ENCODE results near the gene AMOTL2.

Gene AMOTL2

GRCh38 chr3:134367869-134368750 is 6.1 kb downstream of the AMOTL2 start:
- H3K9me3 ChIP-seq: no peaks in the 10 kb centered on the region
- no peak overlapping the region for H3K4me3 ChIP-seq (ENCODE audit: low read depth in 1 of 2, low read length in 1 of 2)
- H3K4me1 ChIP-seq (ENCODE audit: control insufficient read depth in 1 of 2, insufficient read depth in 1 of 2, low read depth in 1 of 2, low read length in 1 of 2): peaks cover 5 to 16% of the 10 kb centered on the region in 2 experiments
- no peaks in the 10 kb centered on the region for H3K36me3 ChIP-seq
- H3K27ac ChIP-seq: no peak overlapping the region
- H3K27me3 ChIP-seq: peaks cover 60% of the 10 kb centered on the region
- TF ChIP-seq, protein P1, sequence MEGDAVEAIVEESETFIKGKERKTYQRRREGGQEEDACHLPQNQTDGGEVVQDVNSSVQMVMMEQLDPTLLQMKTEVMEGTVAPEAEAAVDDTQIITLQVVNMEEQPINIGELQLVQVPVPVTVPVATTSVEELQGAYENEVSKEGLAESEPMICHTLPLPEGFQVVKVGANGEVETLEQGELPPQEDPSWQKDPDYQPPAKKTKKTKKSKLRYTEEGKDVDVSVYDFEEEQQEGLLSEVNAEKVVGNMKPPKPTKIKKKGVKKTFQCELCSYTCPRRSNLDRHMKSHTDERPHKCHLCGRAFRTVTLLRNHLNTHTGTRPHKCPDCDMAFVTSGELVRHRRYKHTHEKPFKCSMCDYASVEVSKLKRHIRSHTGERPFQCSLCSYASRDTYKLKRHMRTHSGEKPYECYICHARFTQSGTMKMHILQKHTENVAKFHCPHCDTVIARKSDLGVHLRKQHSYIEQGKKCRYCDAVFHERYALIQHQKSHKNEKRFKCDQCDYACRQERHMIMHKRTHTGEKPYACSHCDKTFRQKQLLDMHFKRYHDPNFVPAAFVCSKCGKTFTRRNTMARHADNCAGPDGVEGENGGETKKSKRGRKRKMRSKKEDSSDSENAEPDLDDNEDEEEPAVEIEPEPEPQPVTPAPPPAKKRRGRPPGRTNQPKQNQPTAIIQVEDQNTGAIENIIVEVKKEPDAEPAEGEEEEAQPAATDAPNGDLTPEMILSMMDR (IDR thresholded peaks at IDR 0.05): no peak

GRCh38 chr3:134366928-134367811 is 7.1 kb downstream of the AMOTL2 start:
- H3K27me3 ChIP-seq: peaks cover 59% of the 10 kb centered on the region
- no peaks in the 10 kb centered on the region for H3K36me3 ChIP-seq
- TF ChIP-seq, protein P1 (IDR thresholded peaks at IDR 0.05): no peak
- H3K4me1 ChIP-seq (ENCODE audit: control insufficient read depth in 1 of 2, insufficient read depth in 1 of 2, low read depth in 1 of 2, low read length in 1 of 2): peaks cover 5 to 16% of the 10 kb centered on the region in 2 experiments
- H3K27ac ChIP-seq: no peak overlapping the region
- no peaks in the 10 kb centered on the region for H3K9me3 ChIP-seq
- no peak overlapping the region for H3K4me3 ChIP-seq (ENCODE audit: low read depth in 1 of 2, low read length in 1 of 2)

DNA sequence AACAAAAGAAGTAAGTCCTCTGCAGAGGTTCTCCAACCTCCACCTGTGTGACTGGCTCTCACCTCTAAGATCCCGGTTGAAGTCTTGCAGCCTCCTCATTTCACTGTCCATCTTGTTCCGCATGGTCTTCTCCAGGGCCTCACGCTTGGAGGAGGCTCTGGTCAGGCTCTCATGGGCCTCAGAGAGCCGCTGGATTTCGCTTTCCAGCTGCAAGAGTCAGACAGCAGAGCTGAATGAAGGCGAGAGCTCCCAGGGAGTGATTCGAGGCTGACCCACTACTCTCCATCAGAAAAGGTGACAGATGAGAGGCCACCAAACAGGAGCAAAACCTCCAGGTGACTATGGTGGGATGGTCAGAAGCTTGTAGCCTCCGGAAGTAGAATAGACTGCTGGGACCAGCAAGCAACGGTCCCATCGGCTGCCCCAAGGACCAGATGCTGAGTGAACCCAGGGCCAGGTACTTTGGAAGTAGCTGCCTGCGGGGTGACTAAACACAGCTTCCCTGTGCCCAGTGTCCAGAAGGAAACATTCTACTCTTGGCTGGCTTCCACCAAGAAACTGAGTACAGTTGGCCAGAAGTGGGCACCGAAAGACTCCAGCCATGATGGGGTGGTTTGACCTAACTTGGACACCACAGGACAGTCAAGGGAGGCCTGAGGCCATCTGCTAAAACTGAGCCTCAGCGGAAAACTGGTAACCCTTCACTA is 7.9 kb downstream of the AMOTL2 start:
- H3K36me3 ChIP-seq: no peaks in the 10 kb centered on the region
- no peaks in the 10 kb centered on the region for H3K9me3 ChIP-seq
- TF ChIP-seq, protein P1 (IDR thresholded peaks at IDR 0.05): no peak
- H3K27me3 ChIP-seq: peaks cover 51% of the 10 kb centered on the region
- H3K27ac ChIP-seq: no peak overlapping the region
- peaks cover 5 to 16% of the 10 kb centered on the region in 2 experiments for H3K4me1 ChIP-seq (ENCODE audit: control insufficient read depth in 1 of 2, insufficient read depth in 1 of 2, low read depth in 1 of 2, low read length in 1 of 2)
- no peak overlapping the region for H3K4me3 ChIP-seq (ENCODE audit: low read depth in 1 of 2, low read length in 1 of 2)

DNA sequence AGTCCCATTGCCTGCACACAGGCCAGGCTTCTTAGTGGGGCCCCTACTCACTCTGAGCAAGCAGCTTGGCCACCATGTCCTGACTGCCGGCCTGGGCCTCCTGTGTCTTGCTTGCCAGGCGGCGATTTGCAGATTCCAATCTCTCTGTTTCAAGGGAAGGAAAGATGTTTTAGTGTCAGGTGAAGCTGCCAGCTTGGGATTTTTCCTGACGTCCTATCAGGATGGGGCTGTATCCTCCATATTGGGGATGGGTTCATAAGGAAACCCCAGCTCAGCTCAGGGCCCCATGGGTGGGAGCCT is 8.5 kb downstream of the AMOTL2 start:
- TF ChIP-seq, protein P1 (IDR thresholded peaks at IDR 0.05): no peak
- Histone ChIP-seq H3K4me1 (ENCODE audit: control insufficient read depth in 1 of 2, insufficient read depth in 1 of 2, low read depth in 1 of 2, low read length in 1 of 2) (peaks cover 5 to 16% of the 10 kb centered on the region in 2 experiments), H3K4me3 (ENCODE audit: low read depth in 1 of 2, low read length in 1 of 2) (no peak overlapping the region), H3K9me3 (no peaks in the 10 kb centered on the region), H3K27ac (no peak overlapping the region), H3K36me3 (no peaks in the 10 kb centered on the region), H3K27me3 (peaks cover 49% of the 10 kb centered on the region)
